MCF 10A (cell line): Measurements from ENCODE around the gene CFAP46. TPM values are rescaled to one million over a fixed set of nuclear protein-coding genes. Genes with fewer than 3 reads are reported as not detected.

Experiments
- BruUV-seq: library from RNA; stranded (reverse); fragments of 400-500 nt; replicated peaks from 2 replicates; lab custom pipeline; 2021; lab: Mats Ljungman, UMichigan
- CTCF ChIA-PET: fragments of 300-600 bp; sonication (Branson Sonifier 250); formaldehyde crosslinking; extraction: SDS; loops from one replicate; lab custom pipeline; 2021; ENCODE audit warnings: antibody characterized with exemption, inconsistent platforms; lab: Yijun Ruan, JAX
- POLR2A ChIA-PET: fragments of 300-600, 350-650 bp; sonication (Branson Sonifier 250); formaldehyde crosslinking; extraction: SDS; loops from one replicate; lab custom pipeline; 2020; ENCODE audit warnings: antibody characterized with exemption, inconsistent platforms; lab: Yijun Ruan, JAX
- DNase-seq: peaks from one replicate; pipeline ENCODE4 v3.0.0-alpha.2; 2018; ENCODE audit not compliant: unreplicated experiment
- H3K27ac Mint-ChIP-seq: one replicate; pipeline ENCODE4 v1.8.0; 2022; ENCODE audit warnings: mild to moderate bottlenecking, low read depth, mixed read lengths; ENCODE audit not compliant: unreplicated experiment
- H3K27me3 Mint-ChIP-seq: one replicate; pipeline ENCODE4 v1.8.0; 2022; ENCODE audit warnings: mixed read lengths; ENCODE audit not compliant: insufficient read depth, unreplicated experiment
- H3K36me3 Mint-ChIP-seq: one replicate; pipeline ENCODE4 v1.8.0; 2022; ENCODE audit warnings: mild to moderate bottlenecking, moderate library complexity, mixed read lengths; ENCODE audit not compliant: insufficient read depth, unreplicated experiment
- H3K4me1 Mint-ChIP-seq: one replicate; pipeline ENCODE4 v1.8.0; 2022; ENCODE audit warnings: mixed read lengths; ENCODE audit not compliant: insufficient read depth, unreplicated experiment
- H3K4me3 Mint-ChIP-seq: one replicate; pipeline ENCODE4 v1.8.0; 2022; ENCODE audit warnings: mild to moderate bottlenecking, moderate library complexity, mixed read lengths; ENCODE audit not compliant: unreplicated experiment
- H3K9me3 Mint-ChIP-seq: one replicate; pipeline ENCODE4 v1.8.0; 2022; ENCODE audit warnings: mixed read lengths; ENCODE audit not compliant: unreplicated experiment
- intact Hi-C: fragments of 100-400 bp; cut with micrococcal nuclease; formaldehyde crosslinking; loops from 2 replicates; pipeline ENCODE4 v1.14.1; 2022
- total RNA-seq: library from RNA; stranded (reverse); gene quantifications from 2 replicates; pipeline ENCODE4 v1.2.3, GENCODE V29; 2022
- TF ChIP-seq, protein P1 (sequence below): fragments of 200-600 bp; IDR thresholded peaks from one replicate; pipeline ENCODE4 v1.8.0; 2022; ENCODE audit warnings: antibody characterized with exemption, mild to moderate bottlenecking; ENCODE audit not compliant: unreplicated experiment

The CFAP46 gene
- total RNA-seq, 1 experiment from 2014 or later, result 0.33 TPM

DNA sequence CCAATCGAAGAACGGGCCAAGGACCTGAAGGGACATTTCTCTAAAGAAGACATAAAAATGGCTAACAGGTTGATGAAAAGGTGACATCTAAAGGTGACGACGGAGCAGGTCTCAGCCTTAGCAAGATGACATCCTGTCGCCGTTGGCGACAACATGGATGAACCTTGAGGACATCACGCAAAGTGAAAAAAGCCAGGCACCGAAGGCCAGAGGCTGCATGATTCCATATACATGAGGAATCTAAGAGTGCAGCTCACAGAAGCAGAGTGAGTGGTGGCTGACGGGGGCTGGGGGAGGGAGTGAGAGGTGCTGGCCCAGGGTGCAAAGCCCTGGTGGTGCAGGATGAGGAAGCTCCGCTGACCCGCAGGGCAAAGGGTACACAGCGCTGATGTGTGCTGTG, 122.3 kb downstream of the CFAP46 start:
- DNase-seq, result no peak
- no peaks in the 10 kb centered on the region for H3K36me3 Mint-ChIP-seq
- H3K9me3 Mint-ChIP-seq, result peaks cover 14% of the 10 kb centered on the region
- H3K27me3 Mint-ChIP-seq, result peaks cover 7% of the 10 kb centered on the region
- H3K27ac Mint-ChIP-seq, result no peak overlapping the region
- H3K4me1 Mint-ChIP-seq, result no peaks in the 10 kb centered on the region
- H3K4me3 Mint-ChIP-seq, result no peak overlapping the region
- intact Hi-C loops, result no loop called here
- ChIA-PET POLR2A (interaction anchor here (0.6 kb wide), 1 partner anchor 26 kb away, joined by 3 read pairs; no protein-coding TSS in a partner anchor), CTCF (interaction anchor here (0.6 kb wide), 2 partner anchors 180 to 222 kb away, joined by 3 read pairs; no protein-coding TSS in a partner anchor)
- no TSS peak for BruUV-seq
- TF ChIP-seq, protein P1, sequence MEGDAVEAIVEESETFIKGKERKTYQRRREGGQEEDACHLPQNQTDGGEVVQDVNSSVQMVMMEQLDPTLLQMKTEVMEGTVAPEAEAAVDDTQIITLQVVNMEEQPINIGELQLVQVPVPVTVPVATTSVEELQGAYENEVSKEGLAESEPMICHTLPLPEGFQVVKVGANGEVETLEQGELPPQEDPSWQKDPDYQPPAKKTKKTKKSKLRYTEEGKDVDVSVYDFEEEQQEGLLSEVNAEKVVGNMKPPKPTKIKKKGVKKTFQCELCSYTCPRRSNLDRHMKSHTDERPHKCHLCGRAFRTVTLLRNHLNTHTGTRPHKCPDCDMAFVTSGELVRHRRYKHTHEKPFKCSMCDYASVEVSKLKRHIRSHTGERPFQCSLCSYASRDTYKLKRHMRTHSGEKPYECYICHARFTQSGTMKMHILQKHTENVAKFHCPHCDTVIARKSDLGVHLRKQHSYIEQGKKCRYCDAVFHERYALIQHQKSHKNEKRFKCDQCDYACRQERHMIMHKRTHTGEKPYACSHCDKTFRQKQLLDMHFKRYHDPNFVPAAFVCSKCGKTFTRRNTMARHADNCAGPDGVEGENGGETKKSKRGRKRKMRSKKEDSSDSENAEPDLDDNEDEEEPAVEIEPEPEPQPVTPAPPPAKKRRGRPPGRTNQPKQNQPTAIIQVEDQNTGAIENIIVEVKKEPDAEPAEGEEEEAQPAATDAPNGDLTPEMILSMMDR, result no peak

GRCh38 chr10:132817701-132818211, 124.6 kb downstream of the CFAP46 start:
- no peaks in the 10 kb centered on the region for H3K36me3 Mint-ChIP-seq
- DNase-seq, result no peak
- H3K4me1 Mint-ChIP-seq, result no peaks in the 10 kb centered on the region
- no peak overlapping the region for H3K4me3 Mint-ChIP-seq
- POLR2A ChIA-PET, result no interaction called here
- H3K27me3 Mint-ChIP-seq, result peaks cover 10% of the 10 kb centered on the region
- TF ChIP-seq, protein P1, result no peak
- BruUV-seq, result no TSS peak
- no peak overlapping the region for H3K27ac Mint-ChIP-seq
- H3K9me3 Mint-ChIP-seq, result peaks cover 14% of the 10 kb centered on the region
- CTCF ChIA-PET, result interaction anchor here (0.7 kb wide), 1 partner anchor 11 kb away, joined by 3 read pairs; no protein-coding TSS in a partner anchor
- intact Hi-C loops, result no loop called here

- Mint-ChIP-seq H3K27me3 (peaks cover 10% of the 10 kb centered on the region), H3K4me1 (no peaks in the 10 kb centered on the region), H3K9me3 (peaks cover 14% of the 10 kb centered on the region), H3K4me3 (no peak overlapping the region), H3K36me3 (no peaks in the 10 kb centered on the region), H3K27ac (no peak overlapping the region)
- intact Hi-C loops, result no loop called here
- no TSS peak for BruUV-seq
- DNase-seq, result no peak
- POLR2A ChIA-PET, result no interaction called here
- CTCF ChIA-PET, result interaction anchor here (0.9 kb wide), 1 partner anchor 123 kb away, joined by 5 read pairs; no protein-coding TSS in a partner anchor
- TF ChIP-seq, protein P1, result no peak
These were observed 125.7 kb downstream of the CFAP46 start for GRCh38 chr10:132816718-132817117.

- Mint-ChIP-seq H3K4me1 (no peaks in the 10 kb centered on the region), H3K27me3 (peaks cover 10% of the 10 kb centered on the region), H3K36me3 (no peaks in the 10 kb centered on the region), H3K9me3 (peaks cover 14% of the 10 kb centered on the region), H3K27ac (no peak overlapping the region), H3K4me3 (no peak overlapping the region)
- TF ChIP-seq, protein P1, result no peak
- intact Hi-C loops, result no loop called here
- CTCF ChIA-PET, result no interaction called here
- no TSS peak for BruUV-seq
- DNase-seq, result no peak
- POLR2A ChIA-PET, result no interaction called here
These were observed 127.1 kb downstream of the CFAP46 start for GRCh38 chr10:132815168-132815857.
